K562 (cell line): ENCODE data around the gene RNF20. TPM values are rescaled to one million over a fixed set of nuclear protein-coding genes. Genes with fewer than 3 reads are reported as not detected.

Experiments
- ATAC-seq: fragments of 200-7000 bp; cut with Tn5 transposase; 3 replicates; pipeline ENCODE4 v1.9.1; 2020; ENCODE audit warnings: moderate library complexity
- BruUV-seq: library from RNA; stranded (reverse); fragments of 400-500 nt; replicated peaks from 2 replicates; lab custom pipeline; 2021; lab: Mats Ljungman, UMichigan
- CTCF ChIA-PET: fragments of 300-600 bp; formaldehyde crosslinking; extraction: SDS; loops from one replicate; lab custom pipeline; 2021; ENCODE audit warnings: low intra/inter-chr PET ratio; lab: Yijun Ruan, JAX
- POLR2A ChIA-PET: fragments of 300-600, 350-650 bp; sonication (Branson Sonifier 250); formaldehyde crosslinking; extraction: SDS; loops from one replicate; lab custom pipeline; 2021; ENCODE audit warnings: antibody characterized with exemption, inconsistent platforms; lab: Yijun Ruan, JAX
- DNase-seq, 4 experiments: peaks; one replicate each; pipeline versions ENCODE4 v3.0.0 to v3.0.0-alpha.2; 2011 to 2018; ENCODE audit warnings: low spot score in 3 of 4, mixed read lengths in 3 of 4; ENCODE audit errors: extremely low read depth in 1 of 4
- FAIRE-seq: peaks from 2 replicates; lab custom pipeline; 2011; peaks lifted over from hg19 to GRCh38; lab: Jason Lieb, UNC
- H2AFZ ChIP-seq: 2 replicates; pipeline ENCODE4 v1.6.0; 2011; ENCODE audit warnings: low read depth, low read length, control low read depth, inconsistent platforms
- H3K27ac ChIP-seq: fragments of 200-600 bp; 3 replicates; pipeline ENCODE4 v1.8.0; 2011; ENCODE audit warnings: low read depth, mild to moderate bottlenecking, control low read depth, inconsistent platforms, low read length, moderate library complexity, mixed read lengths; ENCODE audit errors: extremely low read depth
- H3K27me3 ChIP-seq, 2 experiments: fragments of 300-600 bp in 1 of 2; 2 replicates in 1 of 2; 3 replicates in 1 of 2; pipeline versions ENCODE4 v1.6.0 to v1.8.0; 2011; ENCODE audit warnings: inconsistent platforms in 2 of 2, low read length in 2 of 2, mild to moderate bottlenecking in 1 of 2, mixed read lengths in 1 of 2, moderate library complexity in 1 of 2; ENCODE audit not compliant: control insufficient read depth in 2 of 2, insufficient read depth in 2 of 2
- H3K36me3 ChIP-seq: fragments of 300-600 bp; 3 replicates; pipeline ENCODE4 v1.8.0; 2011; ENCODE audit warnings: mild to moderate bottlenecking, low read length, inconsistent platforms; ENCODE audit not compliant: control insufficient read depth, insufficient read depth
- H3K4me1 ChIP-seq, 2 experiments: fragments of 200-600 bp in 1 of 2; replicated peaks in 1 of 2; 2 replicates in 1 of 2; 3 replicates in 1 of 2; pipeline versions ENCODE4 v1.5.1 to v1.8.0; 2011; ENCODE audit warnings: inconsistent platforms in 2 of 2, low read length in 2 of 2, mild to moderate bottlenecking in 1 of 2, mixed read lengths in 1 of 2, moderate library complexity in 1 of 2; ENCODE audit not compliant: control insufficient read depth in 2 of 2, insufficient read depth in 2 of 2
- H3K4me2 ChIP-seq: 2 replicates; pipeline ENCODE4 v1.6.1; 2011; ENCODE audit warnings: low read length, control low read depth, inconsistent platforms, mixed read lengths; ENCODE audit not compliant: insufficient read depth
- H3K4me3 ChIP-seq: fragments of 200-600 bp; sonication (generic), shearing (Covaris generic); 2 replicates; pipeline ENCODE4 v1.5.1; 2016; ENCODE audit warnings: control low read depth, inconsistent platforms
- H3K79me2 ChIP-seq: fragments of 200-600 bp; 3 replicates; pipeline ENCODE4 v1.8.0; 2011; ENCODE audit warnings: low read length, inconsistent platforms; ENCODE audit not compliant: control insufficient read depth, insufficient read depth
- H3K9ac ChIP-seq, 2 experiments: 2 replicates each; pipeline versions ENCODE4 v1.6.0 to v1.6.1; 2011; ENCODE audit warnings: low read depth in 2 of 2, low read length in 2 of 2, control low read depth in 1 of 2, inconsistent platforms in 1 of 2, mild to moderate bottlenecking in 1 of 2, mixed read lengths in 1 of 2; ENCODE audit not compliant: insufficient read depth in 1 of 2
- H3K9me1 ChIP-seq: one replicate; pipeline ENCODE4 v1.6.0; 2011; ENCODE audit warnings: inconsistent platforms, mild to moderate bottlenecking, low read length, moderate library complexity; ENCODE audit not compliant: control insufficient read depth, insufficient read depth
- H3K9me3 ChIP-seq: replicated peaks from 2 replicates; pipeline ENCODE4 v1.5.1; 2011; ENCODE audit warnings: low read depth, low read length, inconsistent platforms; ENCODE audit not compliant: control insufficient read depth, insufficient read depth
- H4K20me1 ChIP-seq: replicated peaks from 2 replicates; pipeline ENCODE4 v1.6.1; 2011; ENCODE audit warnings: low read length, inconsistent platforms, mixed read lengths; ENCODE audit not compliant: control insufficient read depth, insufficient read depth
- BRD4 ChIP-seq: fragments of 200-600 bp; sonication (generic); IDR thresholded peaks from 2 replicates; pipeline ENCODE4 v1.6.1; 2017; ENCODE audit warnings: inconsistent platforms
- EP300 ChIP-seq: IDR thresholded peaks from 2 replicates; pipeline ENCODE4 v1.6.1; 2012; ENCODE audit warnings: low read length, improper control_type of control experiment
- GATAD2B ChIP-seq: fragments of 450-650 bp; IDR thresholded peaks from 2 replicates; pipeline ENCODE4 v1.6.1; 2017; ENCODE audit warnings: mild to moderate bottlenecking, borderline replicate concordance
- KAT7 ChIP-seq: sonication (generic); formaldehyde crosslinking; IDR thresholded peaks from 2 replicates; pipeline ENCODE4 v1.8.0; 2022; ENCODE audit warnings: missing genetic modification reagents, mild to moderate bottlenecking, borderline replicate concordance
- PHB ChIP-seq: fragments of 250-450 bp; sonication (Bioruptor Pico); IDR thresholded peaks from 2 replicates; pipeline ENCODE4 v1.5.0; 2021
- TOE1 ChIP-seq, 2 experiments: fragments of 450-650 bp in 1 of 2; sonication (generic) in 1 of 2; formaldehyde crosslinking in 1 of 2; IDR thresholded peaks; 2 replicates each; pipeline versions ENCODE4 v1.7.1 to v1.8.0; 2016 to 2022; ENCODE audit warnings: borderline replicate concordance in 2 of 2, mild to moderate bottlenecking in 2 of 2, antibody characterized with exemption in 1 of 2, inconsistent platforms in 1 of 2, low read depth in 1 of 2, missing genetic modification reagents in 1 of 2, moderate library complexity in 1 of 2
- ZNF3 ChIP-seq: fragments of 250-450 bp; sonication (Bioruptor Pico); IDR thresholded peaks from 2 replicates; pipeline ENCODE4 v1.5.0; 2021; ENCODE audit warnings: mild to moderate bottlenecking, moderate library complexity
- ZNF431 ChIP-seq: sonication (generic); formaldehyde crosslinking; IDR thresholded peaks from 2 replicates; pipeline ENCODE4 v1.8.0; 2022; ENCODE audit warnings: mild to moderate bottlenecking, missing genetic modification reagents
- WGBS: fragments of 100-300 bp; shearing (Covaris generic); methylation state at CpG from one replicate; pipeline ENCODE4 v1.1.6; 2016; ENCODE audit warnings: low coverage, mixed read lengths; ENCODE audit not compliant: insufficient coverage; ENCODE audit errors: missing lambda C conversion rate; 5-methylcytosine and 5-hydroxymethylcytosine counted together
- in situ Hi-C: fragments of 300-500 bp; cut with MboI; formaldehyde crosslinking; loops from 4 replicates; pipeline ENCODE4 v1.15.0; 2018; ENCODE audit warnings: inconsistent platforms, mixed read lengths
- intact Hi-C: fragments of 100-400 bp; cut with micrococcal nuclease; formaldehyde crosslinking; loops from 2 replicates; pipeline ENCODE4 v1.14.2; 2022
- polyA plus RNA-seq, 8 experiments: library from polyadenylated mRNA; depleted of rRNA in 4 of 8; stranded (reverse) in 5 of 8; unstranded in 3 of 8; fragments of >200 nt; fragmentation: Nextera tagmentation in 2 of 8; fragmentation: Illumina TruSeq in 1 of 8; extraction: Ambion mirVana in 2 of 8; extraction: Trizol in 1 of 8; gene quantifications; 2 replicates each; pipeline versions ENCODE4 v1.2.1 to v1.2.3, GENCODE V29; 2011 to 2014; ENCODE audit warnings: inconsistent platforms in 1 of 8, missing spikeins in 1 of 8
- total RNA-seq, 7 experiments: library from RNA; depleted of rRNA in 6 of 7; stranded (reverse); fragments of >200 nt in 6 of 7; fragmentation: Illumina TruSeq in 2 of 7; extraction: Trizol in 2 of 7; gene quantifications; 2 replicates each; pipeline versions ENCODE4 v1.2.1 to v1.2.3, GENCODE V29; 2011 to 2021; ENCODE audit warnings: low replicate concordance in 1 of 7
- TF ChIP-seq, protein P1 (sequence below): sonication (generic); formaldehyde crosslinking; IDR thresholded peaks from 2 replicates; pipeline ENCODE4 v1.8.0; 2022; ENCODE audit warnings: mild to moderate bottlenecking, missing genetic modification reagents
- TF ChIP-seq, protein P2 (sequence below): fragments of 250-450 bp; sonication (Bioruptor Pico); IDR thresholded peaks from 2 replicates; pipeline ENCODE4 v1.8.0; 2022; ENCODE audit warnings: moderate library complexity, mild to moderate bottlenecking, inconsistent platforms
- TF ChIP-seq, protein P3 (sequence below): fragments of 150-350 bp; IDR thresholded peaks from 2 replicates; pipeline ENCODE4 v1.6.1; 2014; ENCODE audit warnings: low read depth, mild to moderate bottlenecking, low read length, borderline replicate concordance
- TF ChIP-seq, protein P4 (sequence below): fragments of 450-650 bp; IDR thresholded peaks from 2 replicates; pipeline ENCODE4 v1.6.1; 2016; ENCODE audit warnings: antibody characterized with exemption

RNF20 gene
- total and polyA plus RNA-seq, 9 of the 15 experiments (the other 6 are each of a cell fraction or from before 2014, with no cell fraction given) = 5.5 to 25.0 (median 22.1) TPM

DNA sequence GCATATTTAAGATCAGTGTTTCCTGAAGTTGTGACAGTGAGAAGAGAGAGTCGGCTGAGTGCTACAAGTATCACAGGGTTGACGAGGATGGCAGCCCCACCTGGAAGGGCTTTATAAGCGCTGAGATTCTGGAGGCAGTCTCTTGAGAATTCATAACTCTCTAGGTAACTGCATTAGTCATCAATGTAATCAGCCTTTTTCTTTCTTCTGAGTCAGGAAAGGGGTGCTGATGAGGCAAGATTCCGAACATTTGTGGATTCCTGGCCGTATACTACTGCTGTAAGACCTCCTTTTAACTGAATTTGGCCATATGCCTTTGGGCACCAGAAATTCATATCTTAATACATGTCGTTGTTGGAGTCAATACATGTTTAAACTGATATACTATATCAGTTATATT is 6.6 kb upstream of the RNF20 start:
- H3K9me1 ChIP-seq = no peaks in the 10 kb centered on the region
- ChIA-PET CTCF (interaction anchor here (1.1 kb wide), 1 partner anchor 77 kb away, joined by 4 read pairs; no protein-coding TSS in a partner anchor), POLR2A (interaction anchor here (0.8 kb wide), 1 partner anchor 490 kb away, joined by 3 read pairs; no protein-coding TSS in a partner anchor)
- in situ Hi-C loops (loop anchor here (25.0 kb wide), 1 partner anchor 815 kb away; no protein-coding TSS in a partner anchor), intact Hi-C loops (loop anchor here (5.0 kb wide), 1 partner anchor 410 kb away; no protein-coding TSS in a partner anchor)
- DNase-seq = no peak
- peaks cover 0 to 13% of the 10 kb centered on the region in 2 experiments; a peak in 1 of 5 replicates for H3K27me3 ChIP-seq
- H3K9me3 ChIP-seq = no peaks in the 10 kb centered on the region
- no peak overlapping the region for H3K27ac ChIP-seq
- H2AFZ ChIP-seq = no peak overlapping the region
- 2% methylated on average over 6 of the region's 6 CpGs for WGBS
- H3K9ac ChIP-seq = no peak overlapping the region
- no TSS peak for BruUV-seq
- H3K36me3 ChIP-seq = no peaks in the 10 kb centered on the region
- no peak overlapping the region for H3K4me2 ChIP-seq
- no peaks in the 10 kb centered on the region; a peak in 1 of 5 replicates for H3K4me1 ChIP-seq
- ATAC-seq = no peak
- FAIRE-seq = no peak
- no peaks in the 10 kb centered on the region for H4K20me1 ChIP-seq
- H3K4me3 ChIP-seq = no peak overlapping the region
- H3K79me2 ChIP-seq = no peaks in the 10 kb centered on the region
- TF ChIP-seq BRD4 = no peak
- TF ChIP-seq, protein P1, sequence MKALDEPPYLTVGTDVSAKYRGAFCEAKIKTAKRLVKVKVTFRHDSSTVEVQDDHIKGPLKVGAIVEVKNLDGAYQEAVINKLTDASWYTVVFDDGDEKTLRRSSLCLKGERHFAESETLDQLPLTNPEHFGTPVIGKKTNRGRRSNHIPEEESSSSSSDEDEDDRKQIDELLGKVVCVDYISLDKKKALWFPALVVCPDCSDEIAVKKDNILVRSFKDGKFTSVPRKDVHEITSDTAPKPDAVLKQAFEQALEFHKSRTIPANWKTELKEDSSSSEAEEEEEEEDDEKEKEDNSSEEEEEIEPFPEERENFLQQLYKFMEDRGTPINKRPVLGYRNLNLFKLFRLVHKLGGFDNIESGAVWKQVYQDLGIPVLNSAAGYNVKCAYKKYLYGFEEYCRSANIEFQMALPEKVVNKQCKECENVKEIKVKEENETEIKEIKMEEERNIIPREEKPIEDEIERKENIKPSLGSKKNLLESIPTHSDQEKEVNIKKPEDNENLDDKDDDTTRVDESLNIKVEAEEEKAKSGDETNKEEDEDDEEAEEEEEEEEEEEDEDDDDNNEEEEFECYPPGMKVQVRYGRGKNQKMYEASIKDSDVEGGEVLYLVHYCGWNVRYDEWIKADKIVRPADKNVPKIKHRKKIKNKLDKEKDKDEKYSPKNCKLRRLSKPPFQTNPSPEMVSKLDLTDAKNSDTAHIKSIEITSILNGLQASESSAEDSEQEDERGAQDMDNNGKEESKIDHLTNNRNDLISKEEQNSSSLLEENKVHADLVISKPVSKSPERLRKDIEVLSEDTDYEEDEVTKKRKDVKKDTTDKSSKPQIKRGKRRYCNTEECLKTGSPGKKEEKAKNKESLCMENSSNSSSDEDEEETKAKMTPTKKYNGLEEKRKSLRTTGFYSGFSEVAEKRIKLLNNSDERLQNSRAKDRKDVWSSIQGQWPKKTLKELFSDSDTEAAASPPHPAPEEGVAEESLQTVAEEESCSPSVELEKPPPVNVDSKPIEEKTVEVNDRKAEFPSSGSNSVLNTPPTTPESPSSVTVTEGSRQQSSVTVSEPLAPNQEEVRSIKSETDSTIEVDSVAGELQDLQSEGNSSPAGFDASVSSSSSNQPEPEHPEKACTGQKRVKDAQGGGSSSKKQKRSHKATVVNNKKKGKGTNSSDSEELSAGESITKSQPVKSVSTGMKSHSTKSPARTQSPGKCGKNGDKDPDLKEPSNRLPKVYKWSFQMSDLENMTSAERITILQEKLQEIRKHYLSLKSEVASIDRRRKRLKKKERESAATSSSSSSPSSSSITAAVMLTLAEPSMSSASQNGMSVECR = no peak
- TF ChIP-seq ZNF431 (CRISPR knock-in tag) = no peak
- no peak for TF ChIP-seq TOE1 (IDR thresholded peaks at IDR 0.05; ENCODE audit: borderline replicate concordance)
- TF ChIP-seq TOE1 (CRISPR knock-in tag; IDR thresholded peaks at IDR 0.05; ENCODE audit: borderline replicate concordance, low read depth) = no peak
- TF ChIP-seq PHB = no peak
- TF ChIP-seq, protein P2, sequence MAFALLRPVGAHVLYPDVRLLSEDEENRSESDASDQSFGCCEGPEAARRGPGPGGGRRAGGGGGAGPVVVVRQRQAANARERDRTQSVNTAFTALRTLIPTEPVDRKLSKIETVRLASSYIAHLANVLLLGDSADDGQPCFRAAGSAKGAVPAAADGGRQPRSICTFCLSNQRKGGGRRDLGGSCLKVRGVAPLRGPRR (CRISPR knock-in tag) = no peak
- TF ChIP-seq EP300 = no peak
- no peak for TF ChIP-seq ZNF3 (CRISPR knock-in tag)
- TF ChIP-seq KAT7 (CRISPR knock-in tag) = no peak
- no peak for TF ChIP-seq GATAD2B
- TF ChIP-seq, protein P3, sequence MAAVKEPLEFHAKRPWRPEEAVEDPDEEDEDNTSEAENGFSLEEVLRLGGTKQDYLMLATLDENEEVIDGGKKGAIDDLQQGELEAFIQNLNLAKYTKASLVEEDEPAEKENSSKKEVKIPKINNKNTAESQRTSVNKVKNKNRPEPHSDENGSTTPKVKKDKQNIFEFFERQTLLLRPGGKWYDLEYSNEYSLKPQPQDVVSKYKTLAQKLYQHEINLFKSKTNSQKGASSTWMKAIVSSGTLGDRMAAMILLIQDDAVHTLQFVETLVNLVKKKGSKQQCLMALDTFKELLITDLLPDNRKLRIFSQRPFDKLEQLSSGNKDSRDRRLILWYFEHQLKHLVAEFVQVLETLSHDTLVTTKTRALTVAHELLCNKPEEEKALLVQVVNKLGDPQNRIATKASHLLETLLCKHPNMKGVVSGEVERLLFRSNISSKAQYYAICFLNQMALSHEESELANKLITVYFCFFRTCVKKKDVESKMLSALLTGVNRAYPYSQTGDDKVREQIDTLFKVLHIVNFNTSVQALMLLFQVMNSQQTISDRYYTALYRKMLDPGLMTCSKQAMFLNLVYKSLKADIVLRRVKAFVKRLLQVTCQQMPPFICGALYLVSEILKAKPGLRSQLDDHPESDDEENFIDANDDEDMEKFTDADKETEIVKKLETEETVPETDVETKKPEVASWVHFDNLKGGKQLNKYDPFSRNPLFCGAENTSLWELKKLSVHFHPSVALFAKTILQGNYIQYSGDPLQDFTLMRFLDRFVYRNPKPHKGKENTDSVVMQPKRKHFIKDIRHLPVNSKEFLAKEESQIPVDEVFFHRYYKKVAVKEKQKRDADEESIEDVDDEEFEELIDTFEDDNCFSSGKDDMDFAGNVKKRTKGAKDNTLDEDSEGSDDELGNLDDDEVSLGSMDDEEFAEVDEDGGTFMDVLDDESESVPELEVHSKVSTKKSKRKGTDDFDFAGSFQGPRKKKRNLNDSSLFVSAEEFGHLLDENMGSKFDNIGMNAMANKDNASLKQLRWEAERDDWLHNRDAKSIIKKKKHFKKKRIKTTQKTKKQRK = no peak
- TF ChIP-seq, protein P4, sequence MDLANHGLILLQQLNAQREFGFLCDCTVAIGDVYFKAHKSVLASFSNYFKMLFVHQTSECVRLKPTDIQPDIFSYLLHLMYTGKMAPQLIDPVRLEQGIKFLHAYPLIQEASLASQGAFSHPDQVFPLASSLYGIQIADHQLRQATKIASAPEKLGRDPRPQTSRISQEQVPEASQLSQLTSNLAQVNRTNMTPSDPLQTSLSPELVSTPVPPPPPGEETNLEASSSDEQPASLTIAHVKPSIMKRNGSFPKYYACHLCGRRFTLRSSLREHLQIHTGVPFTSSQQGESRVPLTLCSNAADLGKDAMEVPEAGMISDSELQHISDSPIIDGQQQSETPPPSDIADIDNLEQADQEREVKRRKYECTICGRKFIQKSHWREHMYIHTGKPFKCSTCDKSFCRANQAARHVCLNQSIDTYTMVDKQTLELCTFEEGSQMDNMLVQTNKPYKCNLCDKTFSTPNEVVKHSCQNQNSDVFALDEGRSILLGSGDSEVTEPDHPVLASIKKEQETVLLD = no peak
